Vagina (tissue), 2 donors: ENCODE measurements around the gene FCHSD2. TPM values are rescaled to one million over a fixed set of nuclear protein-coding genes. Genes with fewer than 3 reads are reported as not detected.

Source experiments
- DNase-seq, 2 donors: peaks; one replicate each; pipeline ENCODE4 v3.0.0-alpha.2; 2017; ENCODE audit errors: extremely low spot score in 2 of 2
- H3K27ac ChIP-seq: fragments of 200-600 bp; sonication (generic); one replicate; pipeline ENCODE4 v1.5.1; 2019
- H3K27me3 ChIP-seq: fragments of 200-600 bp; sonication (generic); one replicate; pipeline ENCODE4 v1.5.1; 2019
- H3K36me3 ChIP-seq, 2 donors: fragments of 200-600 bp; sonication (generic); one replicate each; pipeline ENCODE4 v1.5.1; 2017 to 2019
- H3K4me1 ChIP-seq: fragments of 200-600 bp; sonication (generic); one replicate; pipeline ENCODE4 v1.5.1; 2019
- H3K4me3 ChIP-seq, 2 donors: fragments of 200-600 bp; sonication (generic); 1 replicate in 1 of 2; 2 replicates in 1 of 2; pipeline ENCODE4 v1.5.1; 2016 to 2019
- H3K9me3 ChIP-seq: fragments of 200-600 bp; sonication (generic); one replicate; pipeline ENCODE4 v1.5.1; 2019
- CTCF ChIP-seq, 3 experiments: fragments of 450-650 bp in 2 of 3; fragments of 200-600 bp in 1 of 3; sonication (generic) in 1 of 3; IDR thresholded peaks; one replicate each; pipeline ENCODE4 v1.5.1; 2017 to 2019; ENCODE audit warnings: antibody characterized with exemption in 3 of 3, mild to moderate bottlenecking in 2 of 3, moderate library complexity in 2 of 3
- POLR2A ChIP-seq, 2 donors: fragments of 450-650 bp; IDR thresholded peaks; one replicate each; pipeline ENCODE4 v1.6.1; 2017; ENCODE audit warnings: antibody characterized with exemption in 2 of 2, mild to moderate bottlenecking in 2 of 2, moderate library complexity in 2 of 2
- POLR2AphosphoS5 ChIP-seq, 2 donors: sonication (generic); formaldehyde crosslinking; IDR thresholded peaks; one replicate each; pipeline ENCODE4 v1.9.0; 2017; ENCODE audit warnings: antibody characterized with exemption in 2 of 2, mild to moderate bottlenecking in 2 of 2, low read depth in 1 of 2; ENCODE audit not compliant: insufficient read depth in 1 of 2
- intact Hi-C: fragments of 100-400 bp; cut with DNase I; formaldehyde crosslinking; loops from one replicate; pipeline ENCODE4 v1.15.1; 2023
- total RNA-seq: library from RNA; depleted of rRNA; stranded (reverse); fragments of >200 nt; gene quantifications from one replicate; pipeline ENCODE4 v1.2.3, GENCODE V29; 2016

The FCHSD2 gene
- total RNA-seq, 1 donor from 2014 or later, result 15.7 TPM

GRCh38 chr11:72824811-72825505 lies 317.2 kb downstream of the FCHSD2 start:
- Histone ChIP-seq H3K27ac (no peak overlapping the region), H3K4me3 (no peak overlapping the region)

GRCh38 chr11:72824020-72824419 lies 318.1 kb downstream of the FCHSD2 start:
- TF ChIP-seq POLR2A (IDR thresholded peaks at IDR 0.05) (no peak), POLR2AphosphoS5 (IDR thresholded peaks at IDR 0.05; ENCODE audit: insufficient read depth in 1 of 2, low read depth in 1 of 2) (no peak), CTCF (IDR thresholded peaks at IDR 0.05) (no peak)
- Histone ChIP-seq H3K4me1 (peaks cover 15% of the 10 kb centered on the region), H3K9me3 (no peaks in the 10 kb centered on the region), H3K27me3 (no peaks in the 10 kb centered on the region), H3K4me3 (no peak overlapping the region), H3K36me3 (peaks cover 0 to 5% of the 10 kb centered on the region in 2 donors), H3K27ac (no peak overlapping the region)
- DNase-seq, result no peak
- intact Hi-C loops, result no loop called here

More at GRCh38 chr11:72824811-72825505, 317.2 kb downstream of the FCHSD2 start:
- intact Hi-C loops, result loop anchor here (5.0 kb wide), 1 partner anchor 352 kb away; no protein-coding TSS in a partner anchor
- peaks cover 0 to 3% of the 10 kb centered on the region in 2 donors for H3K36me3 ChIP-seq
- no peaks in the 10 kb centered on the region for H3K9me3 ChIP-seq
- no peak for TF ChIP-seq POLR2AphosphoS5 (IDR thresholded peaks at IDR 0.05; ENCODE audit: insufficient read depth in 1 of 2, low read depth in 1 of 2)
- no peak for TF ChIP-seq POLR2A (IDR thresholded peaks at IDR 0.05)
- no peak for TF ChIP-seq CTCF (IDR thresholded peaks at IDR 0.05)
- peaks cover 15% of the 10 kb centered on the region for H3K4me1 ChIP-seq
- no peak for DNase-seq
- H3K27me3 ChIP-seq, result no peaks in the 10 kb centered on the region

- Histone ChIP-seq H3K27me3 (no peaks in the 10 kb centered on the region), H3K4me3 (no peak overlapping the region), H3K27ac (peak overlapping the region; percentile 61), H3K9me3 (no peaks in the 10 kb centered on the region), H3K4me1 (peaks cover 15% of the 10 kb centered on the region), H3K36me3 (peaks cover 0 to 12% of the 10 kb centered on the region in 2 donors)
- TF ChIP-seq CTCF (IDR thresholded peaks at IDR 0.05) (no peak), POLR2A (IDR thresholded peaks at IDR 0.05) (no peak), POLR2AphosphoS5 (IDR thresholded peaks at IDR 0.05; ENCODE audit: insufficient read depth in 1 of 2, low read depth in 1 of 2) (no peak)
- intact Hi-C loops, result no loop called here
- DNase-seq, result no peak
These were observed 318.9 kb downstream of the FCHSD2 start for GRCh38 chr11:72823105-72823804.

GRCh38 chr11:72821920-72822799 lies 320.0 kb downstream of the FCHSD2 start:
- Histone ChIP-seq H3K9me3 (no peaks in the 10 kb centered on the region), H3K27ac (peak overlapping the region; percentile 61), H3K36me3 (peaks cover 0 to 22% of the 10 kb centered on the region in 2 donors), H3K27me3 (no peaks in the 10 kb centered on the region), H3K4me1 (peaks cover 15% of the 10 kb centered on the region), H3K4me3 (peak overlapping the region; percentile 46 to 57)
- intact Hi-C loops, result no loop called here
- TF ChIP-seq POLR2A (IDR thresholded peaks at IDR 0.05) (no peak), POLR2AphosphoS5 (IDR thresholded peaks at IDR 0.05; ENCODE audit: insufficient read depth in 1 of 2, low read depth in 1 of 2) (peak in 1 of 2 donors; percentile 46), CTCF (IDR thresholded peaks at IDR 0.05) (peak; percentile 5 to 40 (median 21))
- DNase-seq, result no peak
